Activated B cell treated with CpG ODN at 0.5 μM for 24 hours (primary cell): ENCODE data around the gene GJB1. TPM values are rescaled to one million over a fixed set of nuclear protein-coding genes. Genes with fewer than 3 reads are reported as not detected.

Experiments used
- ATAC-seq: fragments of 200-7000 bp; cut with Tn5 transposase; one replicate; pipeline ENCODE4 v1.10.0; 2021; ENCODE audit warnings: low read depth, mild to moderate bottlenecking, moderate library complexity
- CTCF ChIA-PET: fragments of 350-600 bp; sonication (Branson Sonifier 250); formaldehyde crosslinking; loops from one replicate; lab custom pipeline; 2021; ENCODE audit warnings: antibody characterized with exemption; lab: Charles Lee
- POLR2A ChIA-PET: fragments of 350-600 bp; sonication (Branson Sonifier 250); formaldehyde crosslinking; loops from one replicate; lab custom pipeline; 2021; ENCODE audit warnings: antibody characterized with exemption; lab: Charles Lee
- DNase-seq: peaks from one replicate; pipeline ENCODE4 v3.0.0; 2022
- H3K27ac Mint-ChIP-seq: one replicate; pipeline ENCODE4 v1.8.0; 2020; ENCODE audit warnings: mixed read lengths
- H3K27me3 Mint-ChIP-seq: one replicate; pipeline ENCODE4 v1.8.0; 2021; ENCODE audit warnings: mixed read lengths
- H3K36me3 Mint-ChIP-seq: one replicate; pipeline ENCODE4 v1.8.0; 2021; ENCODE audit warnings: low read depth, mixed read lengths
- H3K4me1 Mint-ChIP-seq: one replicate; pipeline ENCODE4 v1.8.0; 2021; ENCODE audit warnings: mixed read lengths
- H3K4me3 Mint-ChIP-seq: one replicate; pipeline ENCODE4 v1.8.0; 2020; ENCODE audit warnings: mild to moderate bottlenecking, mixed read lengths
- H3K9me3 Mint-ChIP-seq: one replicate; pipeline ENCODE4 v1.8.0; 2020; ENCODE audit warnings: mixed read lengths
- CTCF ChIP-seq: fragments of 200-600 bp; IDR thresholded peaks from one replicate; pipeline ENCODE4 v1.8.0; 2022; ENCODE audit warnings: antibody characterized with exemption, mild to moderate bottlenecking
- intact Hi-C: fragments of 100-400 bp; cut with micrococcal nuclease; formaldehyde crosslinking; loops from one replicate; pipeline ENCODE4 v1.15.1; 2024
- total RNA-seq: library from RNA; stranded (reverse); gene quantifications from 2 replicates; pipeline ENCODE4 v1.2.3, GENCODE V29; 2022

Gene GJB1
- total RNA-seq, 1 donor from 2014 or later: not detected

- ChIA-PET POLR2A (no interaction called here), CTCF (no interaction called here)
- H3K36me3 Mint-ChIP-seq: peaks cover 66% of the 10 kb centered on the region
- DNase-seq (no peak), ATAC-seq (no peak)
- H3K27me3 Mint-ChIP-seq: no peaks in the 10 kb centered on the region
- H3K4me1 Mint-ChIP-seq: no peaks in the 10 kb centered on the region
- intact Hi-C loops: no loop called here
- TF ChIP-seq CTCF: no peak
- no peak overlapping the region for H3K27ac Mint-ChIP-seq
- H3K9me3 Mint-ChIP-seq: no peaks in the 10 kb centered on the region
- no peak overlapping the region for H3K4me3 Mint-ChIP-seq
These were observed 18.3 kb downstream of the GJB1 start for GRCh38 chrX:71241301-71241700.

- no peak overlapping the region for H3K27ac Mint-ChIP-seq
- DNase-seq (no peak), ATAC-seq (no peak)
- ChIA-PET CTCF (no interaction called here), POLR2A (interaction anchor here (0.6 to 0.7 kb wide), 3 partner anchors 15 to 126 kb away, joined by 3 to 8 read pairs (median 5); no protein-coding TSS in a partner anchor)
- H3K9me3 Mint-ChIP-seq: no peaks in the 10 kb centered on the region
- no peaks in the 10 kb centered on the region for H3K4me1 Mint-ChIP-seq
- H3K4me3 Mint-ChIP-seq: no peak overlapping the region
- TF ChIP-seq CTCF: no peak
- peaks cover 94% of the 10 kb centered on the region for H3K36me3 Mint-ChIP-seq
- no peaks in the 10 kb centered on the region for H3K27me3 Mint-ChIP-seq
- intact Hi-C loops: no loop called here
These were observed 21.5 kb downstream of the GJB1 start for GRCh38 chrX:71244359-71245128.

- POLR2A ChIA-PET: interaction anchor here (0.6 to 0.7 kb wide), 3 partner anchors 14 to 126 kb away, joined by 3 to 8 read pairs (median 5); no protein-coding TSS in a partner anchor
- CTCF ChIA-PET: no interaction called here
- H3K36me3 Mint-ChIP-seq: peaks cover 96% of the 10 kb centered on the region
- no peak overlapping the region for H3K4me3 Mint-ChIP-seq
- DNase-seq (no peak), ATAC-seq (no peak)
- TF ChIP-seq CTCF: no peak
- H3K4me1 Mint-ChIP-seq: no peaks in the 10 kb centered on the region
- no peaks in the 10 kb centered on the region for H3K9me3 Mint-ChIP-seq
- intact Hi-C loops: no loop called here
- no peaks in the 10 kb centered on the region for H3K27me3 Mint-ChIP-seq
- H3K27ac Mint-ChIP-seq: no peak overlapping the region
These were observed 22.1 kb downstream of the GJB1 start for GRCh38 chrX:71245159-71245558.

- no peak for ATAC-seq
- no peaks in the 10 kb centered on the region for H3K9me3 Mint-ChIP-seq
- intact Hi-C loops: loop anchor here (5.0 to 10.0 kb wide), 2 partner anchors 284 to 1056 kb away; partner anchors contain the start of genes CITED1 and OGT
- POLR2A ChIA-PET: interaction anchor here (0.8 kb wide), 1 partner anchor 53 kb away, joined by 4 read pairs; no protein-coding TSS in a partner anchor
- no peak overlapping the region for H3K4me3 Mint-ChIP-seq
- no peaks in the 10 kb centered on the region for H3K27me3 Mint-ChIP-seq
- H3K4me1 Mint-ChIP-seq: peaks cover 20% of the 10 kb centered on the region
- TF ChIP-seq CTCF: no peak
- H3K36me3 Mint-ChIP-seq: peaks cover 50% of the 10 kb centered on the region
- no peak for DNase-seq
- CTCF ChIA-PET: no interaction called here
- H3K27ac Mint-ChIP-seq: no peak overlapping the region
These were observed 27.8 kb downstream of the GJB1 start for GRCh38 chrX:71250841-71251240.

GRCh38 chrX:71251466-71251973 lies 28.5 kb downstream of the GJB1 start:
- Mint-ChIP-seq H3K36me3 (peaks cover 45% of the 10 kb centered on the region), H3K9me3 (no peaks in the 10 kb centered on the region), H3K4me1 (peaks cover 21% of the 10 kb centered on the region), H3K27me3 (no peaks in the 10 kb centered on the region), H3K27ac (no peak overlapping the region), H3K4me3 (no peak overlapping the region)
- no peak for DNase-seq
- ATAC-seq: no peak
- intact Hi-C loops: loop anchor here (5.0 to 10.0 kb wide), 2 partner anchors 283 to 1056 kb away; partner anchors contain the start of genes CITED1 and OGT
- CTCF ChIA-PET: no interaction called here
- TF ChIP-seq CTCF: no peak
- POLR2A ChIA-PET: interaction anchor here (4.1 kb wide), 1 partner anchor 32 kb away, joined by 77 read pairs; the partner anchor contains the start of gene NONO
